GM12878 (cell line): ENCODE data around the gene TMEM225B. TPM values are rescaled to one million over a fixed set of nuclear protein-coding genes. Genes with fewer than 3 reads are reported as not detected.

Source experiments
- ATAC-seq: fragments of 200-7000 bp; cut with Tn5 transposase; 3 replicates; pipeline ENCODE4 v1.9.1; 2020; ENCODE audit warnings: mild to moderate bottlenecking, moderate library complexity
- BruUV-seq: library from RNA; stranded (reverse); fragments of 400-500 nt; replicated peaks from 2 replicates; lab custom pipeline; 2021; lab: Mats Ljungman, UMichigan
- CTCF ChIA-PET: fragments of 300-600 bp; sonication (Branson Sonifier 250); formaldehyde crosslinking; extraction: SDS; loops from one replicate; lab custom pipeline; 2021; ENCODE audit warnings: inconsistent platforms; lab: Yijun Ruan, JAX
- POLR2A ChIA-PET: fragments of 350-600 bp; formaldehyde crosslinking; extraction: SDS; loops from one replicate; lab custom pipeline; 2021; ENCODE audit warnings: inconsistent platforms; lab: Charles Lee
- RAD21 ChIA-PET: fragments of 300-600 bp; sonication (Branson Sonifier 250); formaldehyde crosslinking; loops from one replicate; lab custom pipeline; 2023; ENCODE audit warnings: antibody characterized with exemption; ENCODE audit not compliant: unreplicated experiment; lab: Charles Lee
- SMC1A ChIA-PET: fragments of 300-600 bp; sonication (Branson Sonifier 250); formaldehyde crosslinking; loops from one replicate; lab custom pipeline; 2023; ENCODE audit not compliant: unreplicated experiment, uncharacterized antibody; lab: Charles Lee
- DNase-seq: peaks from one replicate; pipeline ENCODE4 v3.0.0-alpha.2; 2011; ENCODE audit warnings: low read depth, low spot score
- FAIRE-seq: peaks from 3 replicates; lab custom pipeline; 2011; peaks lifted over from hg19 to GRCh38; lab: Jason Lieb, UNC
- H2AFZ ChIP-seq: 2 replicates; pipeline ENCODE4 v1.6.0; 2011; ENCODE audit warnings: low read depth, low read length, control low read depth; ENCODE audit not compliant: control insufficient read depth
- H3K27ac ChIP-seq: 2 replicates; pipeline ENCODE4 v1.5.1; 2011; ENCODE audit warnings: control low read depth; ENCODE audit not compliant: control insufficient read depth, insufficient read depth
- H3K27me3 ChIP-seq, 2 experiments: replicated peaks in 1 of 2; 2 replicates each; pipeline versions ENCODE4 v1.6.0 to v1.6.1; 2011; ENCODE audit warnings: low read length in 1 of 2; ENCODE audit not compliant: control insufficient read depth in 2 of 2, insufficient read depth in 2 of 2
- H3K36me3 ChIP-seq, 2 experiments: 2 replicates each; pipeline ENCODE4 v1.5.1; 2011; ENCODE audit warnings: low read length in 1 of 2; ENCODE audit not compliant: control insufficient read depth in 2 of 2, insufficient read depth in 2 of 2
- H3K4me1 ChIP-seq: 2 replicates; pipeline ENCODE4 v1.6.1; 2011; ENCODE audit warnings: mild to moderate bottlenecking, low read length, moderate library complexity, mixed read lengths; ENCODE audit not compliant: control insufficient read depth, insufficient read depth
- H3K4me2 ChIP-seq: 2 replicates; pipeline ENCODE4 v1.6.0; 2011; ENCODE audit warnings: control low read depth; ENCODE audit not compliant: control insufficient read depth, insufficient read depth
- H3K4me3 ChIP-seq: fragments of 200-600 bp; sonication (generic); 2 replicates; pipeline ENCODE4 v1.5.1; 2016
- H3K79me2 ChIP-seq: 2 replicates; pipeline ENCODE4 v1.6.0; 2011; ENCODE audit warnings: low read length; ENCODE audit not compliant: control insufficient read depth, insufficient read depth
- H3K9ac ChIP-seq: 2 replicates; pipeline ENCODE4 v1.8.0; 2011; ENCODE audit warnings: low read length, control low read depth, mixed read lengths; ENCODE audit not compliant: control insufficient read depth, insufficient read depth
- H3K9me3 ChIP-seq: replicated peaks from 3 replicates; pipeline ENCODE4 v1.5.1; 2011; ENCODE audit warnings: mild to moderate bottlenecking, low read length; ENCODE audit not compliant: control insufficient read depth, insufficient read depth
- H4K20me1 ChIP-seq: 2 replicates; pipeline ENCODE4 v1.6.0; 2011; ENCODE audit not compliant: control insufficient read depth, insufficient read depth
- BMI1 ChIP-seq: fragments of 450-650 bp; IDR thresholded peaks from 2 replicates; pipeline ENCODE4 v1.6.1; 2016; ENCODE audit warnings: mild to moderate bottlenecking, moderate library complexity, borderline replicate concordance
- ESRRA ChIP-seq: IDR thresholded peaks from 2 replicates; pipeline ENCODE4 v1.6.1; 2012; ENCODE audit warnings: mild to moderate bottlenecking, low read length, improper control_type of control experiment
- FOXM1 ChIP-seq: IDR thresholded peaks from 2 replicates; pipeline ENCODE4 v1.6.1; 2012; ENCODE audit warnings: low read depth, mild to moderate bottlenecking, inconsistent platforms, low read length, moderate library complexity
- KAT2A ChIP-seq: conservative IDR thresholded peaks from 2 replicates; pipeline ENCODE4 v1.6.1; 2011; ENCODE audit warnings: low read depth, low read length; ENCODE audit not compliant: control insufficient read depth
- LARP7 ChIP-seq: fragments of 450-650 bp; IDR thresholded peaks from 2 replicates; pipeline ENCODE4 v1.6.1; 2017; ENCODE audit warnings: mild to moderate bottlenecking
- NFYB ChIP-seq: IDR thresholded peaks from 2 replicates; pipeline ENCODE4 v1.6.1; 2011; ENCODE audit warnings: low read depth, mild to moderate bottlenecking, low read length, improper control_type of control experiment, moderate library complexity; ENCODE audit not compliant: insufficient read depth
- NR2C2 ChIP-seq: IDR thresholded peaks from 2 replicates; pipeline ENCODE4 v1.6.1; 2011; ENCODE audit warnings: borderline replicate concordance, low read depth; ENCODE audit not compliant: control insufficient read depth, insufficient read length
- USF2 ChIP-seq: IDR thresholded peaks from 2 replicates; pipeline ENCODE4 v1.6.1; 2011; ENCODE audit warnings: low read depth, low read length, improper control_type of control experiment, borderline replicate concordance
- ZBTB40 ChIP-seq: fragments of 450-650 bp; IDR thresholded peaks from 2 replicates; pipeline ENCODE4 v1.6.1; 2016; ENCODE audit warnings: mild to moderate bottlenecking, moderate library complexity, borderline replicate concordance
- WGBS: methylation state at CpG from one replicate; pipeline ENCODE4 v1.1.6; 2016; ENCODE audit warnings: low lambda C conversion rate; ENCODE audit not compliant: insufficient replicate concordance, insufficient coverage; ENCODE audit errors: missing lambda C conversion rate; 5-methylcytosine and 5-hydroxymethylcytosine counted together
- in situ Hi-C: fragments of 300-500 bp; cut with MboI; formaldehyde crosslinking; loops from 9 replicates; pipeline ENCODE4 v1.14.3; 2018; ENCODE audit warnings: mixed read lengths
- intact Hi-C: fragments of 100-400 bp; cut with micrococcal nuclease; formaldehyde crosslinking; loops from one replicate; pipeline ENCODE4 v1.14.2; 2022; ENCODE audit not compliant: unreplicated experiment
- polyA plus RNA-seq, 11 experiments: library from polyadenylated mRNA; depleted of rRNA in 4 of 11; unstranded in 6 of 11; stranded (reverse) in 5 of 11; fragments of >200 nt; fragmentation: Nextera tagmentation in 4 of 11; fragmentation: Illumina TruSeq in 1 of 11; extraction: Ambion mirVana in 4 of 11; extraction: Trizol in 1 of 11; gene quantifications; 1 replicate in 1 of 11; 2 replicates in 10 of 11; pipeline versions ENCODE4 v1.2.1 to v1.2.3, GENCODE V29; 2011 to 2016; ENCODE audit warnings: inconsistent platforms in 2 of 11, missing spikeins in 2 of 11, low read depth in 1 of 11
- total RNA-seq, 4 experiments: library from RNA; depleted of rRNA in 3 of 4; stranded (reverse); fragments of >200 nt in 3 of 4; fragmentation: Illumina TruSeq in 1 of 4; extraction: Trizol in 1 of 4; gene quantifications; 2 replicates each; pipeline versions ENCODE4 v1.2.1 to v1.2.3, GENCODE V29; 2013 to 2021
- TF ChIP-seq, protein P1 (sequence below): IDR thresholded peaks from 2 replicates; pipeline ENCODE4 v1.6.1; 2012; ENCODE audit warnings: mild to moderate bottlenecking, low read depth, low read length

The TMEM225B gene
- total and polyA plus RNA-seq, 10 of the 15 experiments (the other 5 are each of a cell fraction or from before 2014, with no cell fraction given) = 0.22 to 1.9 (median 0.43) TPM

DNA sequence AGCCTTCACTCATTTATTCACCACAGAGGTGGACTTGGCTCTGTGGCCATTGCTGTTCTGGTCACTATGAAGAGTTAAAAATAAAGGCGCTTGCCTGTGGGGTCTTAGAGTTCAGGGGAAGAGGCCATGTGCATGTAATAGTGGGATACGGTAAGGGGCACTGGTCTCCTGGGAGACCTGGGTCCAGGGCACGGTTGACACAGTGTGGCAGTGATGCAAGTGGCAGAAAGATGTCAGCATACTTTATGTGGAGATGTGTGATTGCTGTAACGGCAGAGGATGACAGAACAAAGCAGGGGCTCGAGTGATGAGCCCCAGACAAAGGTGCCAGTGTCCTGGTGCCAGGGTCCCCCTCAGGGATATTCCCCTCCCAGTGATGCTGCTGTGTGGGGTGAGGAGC lies 27.3 kb downstream of the TMEM225B start:
- ChIA-PET RAD21 (no interaction called here), SMC1A (no interaction called here), CTCF (no interaction called here), POLR2A (no interaction called here)
- no peak for TF ChIP-seq NR2C2
- no peak for TF ChIP-seq FOXM1
- TF ChIP-seq NFYB = no peak
- no peak for TF ChIP-seq USF2
- no peak for TF ChIP-seq ESRRA
- TF ChIP-seq, protein P1, sequence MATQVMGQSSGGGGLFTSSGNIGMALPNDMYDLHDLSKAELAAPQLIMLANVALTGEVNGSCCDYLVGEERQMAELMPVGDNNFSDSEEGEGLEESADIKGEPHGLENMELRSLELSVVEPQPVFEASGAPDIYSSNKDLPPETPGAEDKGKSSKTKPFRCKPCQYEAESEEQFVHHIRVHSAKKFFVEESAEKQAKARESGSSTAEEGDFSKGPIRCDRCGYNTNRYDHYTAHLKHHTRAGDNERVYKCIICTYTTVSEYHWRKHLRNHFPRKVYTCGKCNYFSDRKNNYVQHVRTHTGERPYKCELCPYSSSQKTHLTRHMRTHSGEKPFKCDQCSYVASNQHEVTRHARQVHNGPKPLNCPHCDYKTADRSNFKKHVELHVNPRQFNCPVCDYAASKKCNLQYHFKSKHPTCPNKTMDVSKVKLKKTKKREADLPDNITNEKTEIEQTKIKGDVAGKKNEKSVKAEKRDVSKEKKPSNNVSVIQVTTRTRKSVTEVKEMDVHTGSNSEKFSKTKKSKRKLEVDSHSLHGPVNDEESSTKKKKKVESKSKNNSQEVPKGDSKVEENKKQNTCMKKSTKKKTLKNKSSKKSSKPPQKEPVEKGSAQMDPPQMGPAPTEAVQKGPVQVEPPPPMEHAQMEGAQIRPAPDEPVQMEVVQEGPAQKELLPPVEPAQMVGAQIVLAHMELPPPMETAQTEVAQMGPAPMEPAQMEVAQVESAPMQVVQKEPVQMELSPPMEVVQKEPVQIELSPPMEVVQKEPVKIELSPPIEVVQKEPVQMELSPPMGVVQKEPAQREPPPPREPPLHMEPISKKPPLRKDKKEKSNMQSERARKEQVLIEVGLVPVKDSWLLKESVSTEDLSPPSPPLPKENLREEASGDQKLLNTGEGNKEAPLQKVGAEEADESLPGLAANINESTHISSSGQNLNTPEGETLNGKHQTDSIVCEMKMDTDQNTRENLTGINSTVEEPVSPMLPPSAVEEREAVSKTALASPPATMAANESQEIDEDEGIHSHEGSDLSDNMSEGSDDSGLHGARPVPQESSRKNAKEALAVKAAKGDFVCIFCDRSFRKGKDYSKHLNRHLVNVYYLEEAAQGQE = no peak
- TF ChIP-seq ZBTB40 = no peak
- TF ChIP-seq KAT2A = no peak
- TF ChIP-seq BMI1 = no peak
- TF ChIP-seq LARP7 = no peak
- Histone ChIP-seq H3K36me3 (peaks cover 35 to 45% of the 10 kb centered on the region in 2 experiments), H3K79me2 (no peaks in the 10 kb centered on the region), H3K27me3 (no peaks in the 10 kb centered on the region), H2AFZ (no peak overlapping the region), H3K9ac (no peak overlapping the region), H3K27ac (no peak overlapping the region), H3K4me1 (no peaks in the 10 kb centered on the region), H4K20me1 (no peaks in the 10 kb centered on the region), H3K4me3 (no peak overlapping the region), H3K4me2 (no peak overlapping the region), H3K9me3 (no peaks in the 10 kb centered on the region)
- BruUV-seq = no TSS peak
- no peak for ATAC-seq
- no peak for DNase-seq
- in situ Hi-C loops = no loop called here
- no peak for FAIRE-seq
- 75% methylated on average over 5 of the region's 5 CpGs for WGBS
- intact Hi-C loops = no loop called here
